Measurements from ENCODE around the gene APMAP.

APMAP gene

DNA sequence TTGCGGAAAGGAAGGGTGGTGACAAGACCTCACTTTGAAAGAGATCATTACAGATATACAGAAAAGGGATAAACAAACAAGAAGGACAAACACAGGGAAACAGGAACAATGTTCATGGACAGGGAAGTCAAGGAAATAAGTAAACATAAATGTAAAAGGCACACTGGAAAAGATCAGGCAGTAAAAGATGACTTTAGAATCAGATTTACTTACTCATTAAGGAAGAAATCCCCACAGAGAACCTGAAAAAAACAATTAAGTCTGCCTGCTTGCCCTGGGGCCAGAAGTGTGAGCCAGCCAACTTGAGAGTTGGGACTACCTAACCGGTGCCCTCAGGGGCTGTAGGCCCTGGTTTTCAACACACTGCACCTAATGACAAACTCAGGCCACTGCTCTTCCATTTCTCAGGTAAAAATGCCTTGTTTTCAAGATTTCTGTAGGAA is 1.7 kb downstream of the APMAP start:
- no peak for DNase-seq

DNA sequence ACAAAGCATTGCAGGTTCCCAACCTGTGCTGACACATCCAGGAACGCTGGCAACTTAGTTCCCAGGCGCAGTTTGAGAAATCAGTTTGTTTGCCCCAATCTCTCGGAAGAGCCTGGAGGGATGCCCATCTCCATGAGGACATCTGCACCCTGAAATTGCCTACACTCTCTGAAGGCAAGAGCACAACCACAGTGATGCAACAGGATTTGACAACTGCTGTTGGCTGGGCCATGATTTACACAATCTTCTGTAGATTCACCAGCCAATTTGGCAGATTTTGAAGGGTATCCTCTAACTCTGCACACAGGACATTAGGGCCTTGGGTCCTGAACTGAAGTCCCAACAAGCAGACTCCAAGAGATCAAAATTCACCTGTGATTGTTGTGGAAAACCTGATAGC is 3.4 kb downstream of the APMAP start:
- no peak for DNase-seq

DNA sequence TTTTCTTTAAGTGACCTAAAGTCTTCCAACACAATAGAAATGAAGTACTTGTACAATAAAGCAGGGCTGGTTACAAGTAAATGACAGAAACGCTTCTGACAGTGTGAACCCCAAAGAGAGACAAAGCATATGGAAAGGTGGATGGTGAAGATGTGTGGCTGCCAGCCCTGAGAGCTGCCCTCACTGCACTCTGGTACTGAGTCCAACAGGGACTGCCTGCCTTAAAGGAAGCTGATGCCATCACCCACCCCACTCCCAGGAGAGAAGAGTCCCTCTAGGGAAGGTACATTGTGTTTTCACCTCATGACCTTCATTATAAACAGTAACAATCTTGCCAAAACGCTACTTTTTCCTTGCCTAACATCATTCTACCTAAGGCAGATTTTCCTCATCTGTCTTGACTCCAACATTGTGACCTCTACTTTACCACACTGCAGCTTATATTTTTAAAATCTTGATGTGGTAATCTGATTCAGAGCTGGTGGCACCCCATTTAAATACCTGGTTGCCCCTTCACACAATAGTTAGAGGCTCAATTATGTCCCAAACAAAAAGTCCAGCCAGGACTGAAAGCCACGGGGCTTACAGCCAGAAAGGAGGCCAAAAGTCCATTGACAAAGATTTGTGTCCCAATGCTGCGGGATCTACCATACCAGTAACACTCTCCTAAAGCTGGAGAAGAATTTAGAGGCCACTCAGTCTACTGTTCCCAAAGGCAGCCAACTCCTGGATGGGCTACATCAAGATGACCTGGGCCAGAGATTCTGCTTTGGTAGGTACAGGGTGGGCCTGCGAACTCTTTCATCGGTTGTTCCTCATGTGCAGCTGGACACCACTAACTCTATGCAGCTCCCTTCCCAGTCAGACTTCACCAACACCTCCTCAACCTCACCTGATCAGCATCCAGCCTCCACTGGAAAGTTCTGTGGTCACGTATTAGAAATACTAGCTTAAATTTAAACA is 4.4 kb downstream of the APMAP start:
- DNase-seq = no peak

DNA sequence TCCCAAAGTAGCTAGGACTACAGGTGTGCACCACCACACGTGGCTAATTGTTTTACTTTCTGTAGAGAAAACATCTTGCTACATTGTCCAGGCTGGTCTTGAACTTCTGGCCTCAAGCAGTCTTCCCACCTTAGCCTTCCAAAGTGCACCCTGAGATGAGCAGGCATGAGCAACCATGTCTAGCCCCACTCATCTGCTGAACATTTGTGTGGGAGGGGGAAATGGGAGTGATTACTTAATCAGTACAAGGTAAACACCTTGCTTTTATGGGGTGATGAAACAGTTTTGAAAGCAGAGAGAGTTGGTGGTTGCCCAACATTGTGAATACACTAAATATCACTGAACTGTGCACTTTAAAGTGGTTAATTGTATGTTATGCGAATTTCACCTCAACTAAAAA is 5.3 kb downstream of the APMAP start:
- DNase-seq = no peak

DNA sequence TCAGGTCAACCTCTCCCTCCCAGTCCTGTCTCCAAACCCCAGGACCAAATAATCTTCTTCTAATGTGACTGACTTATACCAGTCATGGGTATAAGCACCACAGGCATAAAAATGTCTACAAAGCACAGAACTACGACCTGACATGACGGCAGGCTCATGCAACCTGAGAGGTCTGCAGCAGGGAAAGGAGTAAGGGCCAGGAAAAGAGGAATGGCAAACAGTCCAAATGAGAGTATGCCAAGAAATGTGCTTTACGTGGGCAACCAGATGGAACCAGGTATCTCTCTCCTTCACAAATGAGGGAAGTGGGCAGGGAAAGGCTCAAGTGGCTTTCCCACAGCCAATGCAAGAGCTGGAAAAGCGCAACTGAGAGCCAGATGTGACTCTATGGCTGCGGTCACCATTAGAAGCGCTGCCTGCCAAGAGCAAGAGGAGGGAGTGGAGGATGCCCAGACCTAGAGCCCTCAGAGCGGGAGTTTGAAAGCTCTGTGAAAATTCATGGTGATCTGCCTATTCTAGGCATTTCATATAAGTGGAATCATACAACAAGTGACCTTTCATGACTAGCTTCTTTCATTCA is 6.0 kb downstream of the APMAP start:
- no peak for DNase-seq

DNA sequence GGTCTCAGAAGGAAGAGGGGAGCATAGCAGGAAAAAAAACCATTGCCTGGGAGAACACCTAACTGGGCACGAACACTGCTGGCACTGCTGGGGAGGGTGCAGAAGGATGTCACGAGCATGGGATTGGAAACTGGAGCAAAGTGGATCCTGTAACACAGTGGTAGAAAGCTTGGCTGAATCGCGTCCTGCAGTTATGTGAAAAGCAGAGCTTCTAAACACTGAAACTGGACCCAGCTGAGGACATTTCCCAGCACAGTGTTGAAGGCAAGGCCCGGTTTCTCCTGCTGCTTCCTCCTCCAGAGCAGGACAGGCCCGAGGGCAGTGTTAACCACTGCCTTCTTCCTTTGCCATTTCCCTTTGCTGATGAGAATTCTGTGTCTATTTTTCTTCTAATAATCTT is 6.7 kb downstream of the APMAP start:
- DNase-seq = no peak

DNA sequence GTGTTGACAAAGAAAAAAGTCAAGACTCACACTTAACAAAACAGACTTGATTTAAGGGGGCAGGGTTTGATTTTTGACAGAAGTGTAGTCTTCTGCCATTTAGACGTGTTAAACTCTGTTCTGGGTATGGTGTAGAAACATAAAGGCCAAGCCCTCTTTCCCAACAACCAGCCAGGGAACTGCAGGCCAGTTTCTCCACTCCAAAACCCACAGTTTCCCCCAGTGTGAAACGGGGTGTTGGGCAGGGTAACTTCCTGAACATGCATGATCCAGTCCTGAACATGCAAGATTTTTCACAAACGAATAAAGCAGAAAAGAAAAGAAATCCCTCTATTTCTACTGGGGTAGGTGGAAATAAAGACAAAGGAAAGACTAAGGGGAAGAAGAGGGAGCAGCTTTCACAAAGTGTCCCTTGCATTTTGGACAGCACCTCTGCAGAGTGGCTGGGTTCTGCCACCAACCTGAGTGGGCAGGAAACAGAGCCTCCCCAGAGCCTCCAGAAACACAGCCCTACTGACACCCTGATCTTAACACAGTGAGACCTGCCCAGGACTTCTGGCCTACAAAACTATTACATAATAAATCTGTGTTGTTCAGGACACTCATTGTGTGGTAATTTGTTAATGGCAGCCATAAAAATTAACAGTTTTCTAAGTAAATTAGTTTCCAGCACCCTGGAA is 7.5 kb downstream of the APMAP start:
- no peak for DNase-seq

DNA sequence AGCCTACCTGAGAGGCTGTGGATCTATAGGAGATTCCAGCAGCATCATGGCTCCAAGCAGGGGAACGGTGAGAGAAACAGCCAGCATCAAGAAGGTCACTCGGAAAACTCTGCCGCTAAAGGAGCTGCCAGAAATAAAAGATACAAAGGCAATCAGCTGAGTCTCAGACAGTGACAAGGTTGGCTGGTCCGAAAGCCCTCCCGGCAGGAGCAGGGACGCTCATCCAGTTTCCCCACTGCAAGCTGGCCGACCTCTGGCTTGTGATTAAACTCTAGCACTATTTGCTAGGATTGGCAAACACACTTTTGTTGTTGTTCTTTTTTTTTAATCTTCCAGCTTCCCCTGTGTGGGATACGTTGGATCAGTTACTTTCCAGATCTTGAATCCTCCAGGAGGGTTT is 8.7 kb downstream of the APMAP start:
- no peak for DNase-seq

DNA sequence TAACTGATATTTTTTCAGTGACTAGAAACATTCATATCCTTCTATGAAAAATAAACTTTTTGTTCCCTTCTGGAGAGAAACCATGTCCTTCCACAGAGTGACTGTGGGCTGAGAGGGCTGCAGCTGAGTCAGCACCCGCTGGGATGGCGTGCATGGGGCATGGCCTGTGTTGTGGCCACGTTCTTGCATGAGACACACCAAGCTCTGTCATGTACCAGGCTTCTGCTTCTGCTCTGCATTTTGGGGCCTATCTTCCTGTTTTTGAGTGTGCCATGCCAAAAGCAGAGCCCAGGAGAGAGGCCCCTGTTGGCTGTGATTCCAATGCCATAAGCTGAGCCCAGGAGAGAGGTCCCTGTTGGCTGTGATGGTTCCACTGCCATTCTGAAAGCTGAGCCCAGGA is 10.8 kb downstream of the APMAP start:
- peak in 5 of 58 donors; percentile 17 to 42 (median 37) for DNase-seq

DNA sequence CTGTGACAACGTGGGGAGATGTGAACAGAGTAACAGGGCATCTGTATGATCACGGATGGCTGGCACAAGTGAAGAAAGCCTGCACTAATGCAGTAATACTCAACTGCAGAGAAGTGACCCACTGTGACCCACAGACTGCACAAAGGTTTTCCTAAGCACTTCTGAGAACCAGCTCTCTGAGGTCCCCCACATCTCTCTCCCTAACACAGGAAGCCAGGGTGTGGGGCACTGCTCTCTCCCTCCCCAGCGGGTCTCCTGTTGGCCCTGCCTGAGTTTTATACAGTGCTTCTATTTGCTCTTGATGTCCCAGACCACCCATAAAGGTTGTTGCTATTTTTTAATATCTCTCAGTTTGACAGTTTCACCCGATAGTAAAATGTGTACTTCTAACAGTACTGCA is 11.3 kb downstream of the APMAP start:
- no peak for DNase-seq

DNA sequence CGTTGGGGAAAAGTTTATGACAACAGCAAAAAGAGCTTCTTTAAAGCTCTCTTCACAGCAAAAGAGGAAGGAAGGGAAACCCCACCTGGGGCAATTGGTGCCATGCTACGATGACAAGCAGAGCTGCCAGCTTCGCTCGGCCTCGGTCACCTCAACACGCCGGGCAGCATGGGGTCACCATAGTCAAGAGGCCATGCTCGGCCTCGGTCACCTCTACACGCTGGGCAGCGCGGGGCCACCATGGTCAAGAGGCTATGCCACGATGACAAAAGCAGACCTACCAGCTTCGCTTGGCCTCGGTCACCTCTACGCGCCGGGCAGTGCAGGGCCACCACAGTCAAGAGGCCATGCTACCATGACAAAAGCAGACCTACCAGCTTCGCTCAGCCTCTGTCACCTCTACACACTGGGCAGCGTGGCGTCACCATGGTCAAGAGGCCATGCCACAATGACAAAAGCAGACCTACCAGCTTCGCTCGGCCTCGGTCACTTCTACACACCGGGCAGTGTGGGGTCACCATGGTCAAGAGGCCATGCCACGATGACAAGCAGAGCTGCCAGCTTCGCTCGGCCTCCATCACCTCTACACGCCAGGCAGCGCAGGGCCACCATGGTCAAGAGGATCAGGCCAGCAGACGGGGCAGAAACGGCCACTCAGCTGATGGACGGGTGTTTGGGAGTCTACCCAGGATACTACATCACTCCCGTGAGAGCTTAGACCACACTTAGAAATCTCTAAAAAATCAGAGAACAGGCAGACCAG is 12.1 kb downstream of the APMAP start:
- DNase-seq = no peak

DNA sequence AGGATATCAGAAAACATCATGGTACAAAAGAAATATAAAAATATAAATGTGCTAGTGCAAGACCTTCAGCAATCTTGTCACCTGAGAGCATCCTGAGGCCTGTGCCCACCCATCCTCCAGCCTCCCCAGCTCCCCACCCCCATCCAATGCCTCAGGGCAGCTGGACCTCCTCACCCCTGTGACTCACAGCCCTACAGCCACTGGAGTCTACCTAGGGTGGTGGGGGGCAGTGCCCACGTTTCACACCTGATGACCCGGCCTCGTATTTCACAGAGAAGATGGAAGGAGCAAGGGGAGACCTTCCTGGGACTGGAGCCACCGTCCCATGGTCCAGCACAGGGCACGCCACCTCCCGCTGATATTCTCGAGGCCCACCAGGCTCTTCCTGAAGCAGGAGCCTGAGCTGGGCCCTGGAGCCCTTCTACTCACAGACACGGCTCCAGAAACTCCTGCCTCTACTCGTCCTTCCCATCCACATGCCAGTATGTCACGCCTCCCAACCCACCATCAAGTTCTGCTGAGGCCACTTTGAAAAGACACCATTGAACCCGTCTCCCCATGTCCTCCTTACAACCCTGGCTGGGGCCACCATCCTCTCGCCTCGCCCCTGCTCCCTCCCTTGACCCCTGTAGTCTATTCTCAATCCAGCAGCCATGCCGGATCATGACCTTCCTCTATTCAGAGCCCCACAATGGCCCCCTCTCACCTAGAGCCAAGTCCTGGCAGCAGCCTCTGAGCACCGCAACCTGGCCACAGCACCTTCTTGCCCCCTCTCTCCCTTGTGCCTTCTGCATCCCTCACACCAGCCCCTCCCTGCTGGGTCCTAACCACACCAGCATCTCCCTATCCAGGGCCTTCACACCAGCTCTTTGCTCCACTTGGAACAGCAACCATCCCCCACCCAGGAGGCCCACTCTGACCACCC is 13.3 kb downstream of the APMAP start:
- DNase-seq = no peak

DNA sequence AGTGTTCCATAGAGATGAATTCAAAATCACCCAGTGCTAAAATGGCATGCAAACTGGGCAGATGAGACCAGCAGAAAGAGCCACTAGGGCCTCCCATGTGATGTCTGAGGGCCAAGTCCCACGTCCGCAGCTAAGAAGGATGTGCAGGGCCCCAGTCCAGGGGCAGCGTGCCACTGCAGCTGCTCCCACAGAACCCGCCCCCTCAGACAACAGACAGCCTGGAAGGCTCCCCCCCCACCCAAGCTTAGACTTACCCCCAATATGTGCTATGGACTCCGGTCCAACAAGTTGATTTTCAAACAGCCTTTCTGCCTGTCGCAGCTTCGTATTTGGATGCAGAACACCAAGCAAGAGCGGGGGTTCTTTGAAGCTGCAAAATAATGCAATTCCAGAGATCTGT is 14.0 kb downstream of the APMAP start:
- DNase-seq = peak in 52 of 58 donors; percentile 22 to 82 (median 58)

DNA sequence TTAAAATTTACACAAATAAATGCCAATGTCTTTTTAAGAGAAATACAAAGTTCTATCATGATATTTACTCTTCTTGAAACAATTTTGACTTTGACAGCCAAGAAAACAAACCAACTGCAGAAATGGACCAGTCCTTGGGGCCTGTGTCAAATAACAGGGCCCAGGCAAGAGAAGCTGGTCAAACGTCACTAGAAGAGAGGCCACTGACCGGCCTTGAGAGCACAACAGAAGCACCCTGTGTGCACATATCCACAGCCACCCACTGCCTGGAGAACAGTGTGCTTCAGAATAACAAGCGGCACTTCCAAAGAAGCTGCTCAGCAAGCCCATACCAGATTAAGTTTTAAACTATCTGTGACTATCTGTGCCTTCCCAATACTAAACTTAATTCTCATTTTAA is 14.8 kb downstream of the APMAP start:
- peak in 10 of 58 donors; percentile 21 to 74 (median 35) for DNase-seq

DNA sequence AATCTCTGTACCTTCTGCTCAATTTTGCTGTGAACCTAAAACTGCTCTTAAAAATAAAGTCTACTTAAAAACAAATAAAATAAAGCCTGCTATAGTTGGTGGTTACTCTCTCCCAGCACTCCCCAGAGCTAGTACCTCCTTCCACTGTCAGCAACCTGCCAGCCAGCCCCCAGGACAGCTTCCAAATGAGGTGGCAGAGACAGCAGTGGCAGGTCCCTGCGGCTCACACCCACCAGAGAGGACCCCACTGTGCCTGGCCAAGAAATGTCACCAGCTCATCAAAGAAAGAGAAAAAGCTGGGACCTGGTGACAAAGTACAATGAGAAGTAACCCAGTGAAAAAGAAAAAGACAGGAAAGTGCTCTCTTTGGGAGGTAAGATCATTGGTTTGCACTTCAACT is 15.2 kb downstream of the APMAP start:
- no peak for DNase-seq

DNA sequence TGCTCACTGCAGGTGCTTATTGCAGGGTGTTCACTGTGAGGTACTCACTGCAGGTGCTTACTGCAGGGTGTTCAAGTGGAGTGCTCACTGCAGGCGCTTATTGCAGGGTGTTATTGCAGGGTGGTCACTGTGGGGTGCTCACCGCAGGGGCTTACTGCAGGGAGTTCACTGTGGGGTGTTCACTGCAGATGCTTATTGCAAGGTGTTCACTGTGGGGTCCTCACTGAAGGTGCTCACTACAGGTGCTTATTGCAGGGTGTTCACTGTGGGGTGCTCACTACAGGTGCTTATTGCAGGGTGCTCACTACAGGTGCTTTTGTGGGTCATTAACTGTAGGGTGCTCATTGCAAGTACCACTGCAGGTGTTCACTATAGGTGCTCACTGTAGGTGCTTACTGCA is 20.2 kb downstream of the APMAP start:
- no peak for DNase-seq

DNA sequence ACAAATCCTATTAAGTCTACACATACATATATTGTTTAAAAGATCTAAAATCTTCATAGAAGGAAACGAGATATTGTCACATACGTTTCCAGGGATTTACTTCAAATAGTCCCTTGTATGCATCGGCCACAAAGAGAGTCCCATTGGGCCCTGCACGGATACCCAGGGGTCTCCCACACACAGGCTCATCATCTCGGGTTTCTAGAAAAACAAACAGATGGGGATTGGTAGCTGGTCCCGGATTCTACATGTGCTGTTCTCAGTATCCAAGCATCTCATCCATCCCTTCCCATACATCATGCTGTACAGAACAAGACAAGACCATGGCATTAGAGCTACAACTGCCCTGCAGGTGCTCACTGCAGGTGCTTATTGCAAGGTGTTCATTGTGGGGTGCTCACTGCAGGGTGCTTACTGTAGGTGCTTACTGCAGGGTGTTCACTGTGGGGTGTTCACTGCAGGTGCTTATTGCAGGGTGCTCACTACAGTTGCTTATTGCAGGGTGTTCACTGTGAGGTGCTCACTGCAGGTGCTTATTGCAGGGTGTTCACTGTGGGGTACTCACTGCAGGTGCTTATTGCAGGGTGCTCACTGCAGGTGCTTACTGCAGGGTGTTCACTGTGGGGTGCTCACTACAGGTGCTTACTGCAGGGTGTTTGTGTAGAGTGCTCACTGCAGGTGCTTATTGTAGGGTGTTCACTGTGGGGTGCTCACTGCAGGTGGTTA is 21.0 kb downstream of the APMAP start:
- DNase-seq = no peak

DNA sequence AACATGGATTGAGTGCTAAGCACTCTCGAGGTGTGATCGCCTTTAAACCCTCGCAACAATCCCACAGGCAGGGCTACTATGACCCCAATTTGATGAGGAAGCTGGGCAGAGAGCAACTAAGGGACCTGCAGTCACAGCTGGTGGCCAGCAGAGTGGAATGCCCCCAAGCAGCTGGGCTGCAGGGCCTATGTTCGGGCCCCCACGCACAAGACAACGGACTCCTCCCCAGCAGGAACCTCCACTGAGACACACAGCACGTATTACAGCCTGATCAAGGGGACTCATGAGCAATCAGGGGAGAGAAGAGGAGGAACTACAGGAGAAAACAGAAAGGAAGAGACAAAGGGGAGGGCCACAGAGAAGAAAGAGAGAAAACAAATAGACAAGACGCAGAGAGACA is 21.8 kb downstream of the APMAP start:
- no peak for DNase-seq

DNA sequence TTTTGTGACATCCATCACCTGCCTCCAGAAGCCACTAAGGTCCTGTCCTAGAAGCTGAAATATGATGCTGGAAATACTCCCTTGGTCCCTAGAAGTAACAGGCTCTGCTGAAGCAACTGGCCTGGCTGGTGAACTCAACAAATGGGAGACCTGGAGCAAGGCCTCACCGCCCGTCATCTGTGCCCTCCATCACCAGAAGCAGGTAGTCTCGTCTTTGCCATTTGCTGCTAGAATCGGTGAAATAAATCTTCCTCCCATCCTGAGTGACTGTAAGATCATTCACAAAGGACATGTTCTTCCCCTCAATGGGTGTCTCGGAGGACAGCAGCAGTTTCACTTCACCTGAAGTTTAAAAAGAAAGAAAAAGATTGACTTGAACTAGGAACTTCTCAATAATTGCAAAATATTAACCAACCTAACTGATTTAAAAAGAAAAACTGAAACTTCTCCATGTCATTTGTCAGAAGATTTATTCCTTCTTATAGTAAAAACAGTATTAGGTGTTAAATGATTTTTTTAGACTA is 22.5 kb downstream of the APMAP start:
- DNase-seq = no peak
